PFSK-1 (cell line): ENCODE results near the gene NR6A1.

Experiments used
- FOXP2 ChIP-seq: optimal IDR thresholded peaks from 2 replicates; pipeline ENCODE3; 2011; ENCODE audit warnings: borderline replicate concordance, control low read depth, inconsistent platforms; ENCODE audit not compliant: insufficient read depth; ENCODE audit errors: extremely low read length, extremely low read depth
- POLR2AphosphoS5 ChIP-seq: IDR thresholded peaks from 2 replicates; pipeline ENCODE4 v1.6.1; 2012; ENCODE audit warnings: low read depth, mild to moderate bottlenecking, control low read depth, low read length, moderate library complexity
- SIN3A ChIP-seq: IDR thresholded peaks from 2 replicates; pipeline ENCODE4 v1.6.1; 2012; ENCODE audit warnings: mild to moderate bottlenecking, low read length, moderate library complexity, borderline replicate concordance; ENCODE audit not compliant: insufficient read depth
- TAF1 ChIP-seq: IDR thresholded peaks from 2 replicates; pipeline ENCODE4 v1.6.1; 2012; ENCODE audit warnings: low read length, control low read depth, borderline replicate concordance; ENCODE audit not compliant: insufficient read depth
- TF ChIP-seq, protein P1 (sequence below), 2 experiments: IDR thresholded peaks; 2 replicates each; pipeline versions ENCODE4 v1.6.1 to v1.8.0; 2011 to 2012; ENCODE audit warnings: low read depth in 2 of 2, low read length in 2 of 2, control low read depth in 1 of 2, inconsistent platforms in 1 of 2, mild to moderate bottlenecking in 1 of 2, moderate library complexity in 1 of 2; ENCODE audit not compliant: insufficient read depth in 1 of 2

Gene NR6A1

DNA sequence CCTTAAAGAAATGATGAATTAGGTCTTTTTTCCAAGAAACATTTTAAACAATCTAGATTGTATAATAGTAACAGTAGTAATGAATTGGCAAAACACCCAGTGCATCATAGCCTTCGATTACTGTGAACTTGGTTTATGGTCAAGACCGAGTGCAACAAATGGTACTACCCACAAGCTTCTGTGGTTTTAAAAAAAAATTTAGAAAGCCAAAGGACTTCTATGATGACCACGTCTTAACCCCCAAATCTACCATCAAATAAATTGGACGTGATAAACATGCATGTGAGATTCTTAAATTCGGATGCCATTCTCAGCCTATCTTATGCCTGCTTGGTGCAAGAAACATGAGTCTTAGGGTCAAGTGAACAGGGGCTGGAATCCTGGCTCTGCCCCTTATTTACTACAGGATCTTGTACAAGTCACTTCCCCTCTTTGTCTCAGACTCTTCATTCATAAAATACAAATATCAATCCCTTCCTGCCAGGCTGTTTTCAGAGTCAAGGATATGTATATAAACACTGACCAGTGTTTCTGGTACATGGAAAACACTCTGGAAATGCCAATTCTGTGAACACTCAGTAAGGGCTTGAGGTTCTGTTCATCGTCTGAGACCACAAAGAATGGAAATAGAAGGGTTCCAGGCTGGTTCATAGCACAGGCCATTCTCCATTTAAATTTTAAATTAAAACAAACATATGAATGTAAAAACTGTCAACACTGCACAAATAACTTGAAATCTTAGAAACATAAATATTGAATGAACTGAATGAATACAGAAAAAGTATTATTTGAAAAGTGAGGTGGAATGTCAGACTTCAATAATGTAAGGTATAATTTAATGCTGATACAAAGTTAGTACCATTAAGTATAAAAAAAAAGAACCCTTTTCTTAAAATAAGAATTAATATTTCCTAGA is 107.8 kb downstream of the NR6A1 start:
- peak; percentile 86; the same call in 1 of the 2 replicates for TF ChIP-seq SIN3A
- peak; percentile 38; the same call in 1 of the 2 replicates for TF ChIP-seq POLR2AphosphoS5
- TF ChIP-seq FOXP2, result no peak
- TF ChIP-seq, protein P1, sequence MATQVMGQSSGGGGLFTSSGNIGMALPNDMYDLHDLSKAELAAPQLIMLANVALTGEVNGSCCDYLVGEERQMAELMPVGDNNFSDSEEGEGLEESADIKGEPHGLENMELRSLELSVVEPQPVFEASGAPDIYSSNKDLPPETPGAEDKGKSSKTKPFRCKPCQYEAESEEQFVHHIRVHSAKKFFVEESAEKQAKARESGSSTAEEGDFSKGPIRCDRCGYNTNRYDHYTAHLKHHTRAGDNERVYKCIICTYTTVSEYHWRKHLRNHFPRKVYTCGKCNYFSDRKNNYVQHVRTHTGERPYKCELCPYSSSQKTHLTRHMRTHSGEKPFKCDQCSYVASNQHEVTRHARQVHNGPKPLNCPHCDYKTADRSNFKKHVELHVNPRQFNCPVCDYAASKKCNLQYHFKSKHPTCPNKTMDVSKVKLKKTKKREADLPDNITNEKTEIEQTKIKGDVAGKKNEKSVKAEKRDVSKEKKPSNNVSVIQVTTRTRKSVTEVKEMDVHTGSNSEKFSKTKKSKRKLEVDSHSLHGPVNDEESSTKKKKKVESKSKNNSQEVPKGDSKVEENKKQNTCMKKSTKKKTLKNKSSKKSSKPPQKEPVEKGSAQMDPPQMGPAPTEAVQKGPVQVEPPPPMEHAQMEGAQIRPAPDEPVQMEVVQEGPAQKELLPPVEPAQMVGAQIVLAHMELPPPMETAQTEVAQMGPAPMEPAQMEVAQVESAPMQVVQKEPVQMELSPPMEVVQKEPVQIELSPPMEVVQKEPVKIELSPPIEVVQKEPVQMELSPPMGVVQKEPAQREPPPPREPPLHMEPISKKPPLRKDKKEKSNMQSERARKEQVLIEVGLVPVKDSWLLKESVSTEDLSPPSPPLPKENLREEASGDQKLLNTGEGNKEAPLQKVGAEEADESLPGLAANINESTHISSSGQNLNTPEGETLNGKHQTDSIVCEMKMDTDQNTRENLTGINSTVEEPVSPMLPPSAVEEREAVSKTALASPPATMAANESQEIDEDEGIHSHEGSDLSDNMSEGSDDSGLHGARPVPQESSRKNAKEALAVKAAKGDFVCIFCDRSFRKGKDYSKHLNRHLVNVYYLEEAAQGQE (IDR thresholded peaks at IDR 0.05; ENCODE audit: insufficient read depth in 1 of 2, low read depth in 2 of 2, low read length in 2 of 2), result no peak
- TF ChIP-seq TAF1, result no peak

DNA sequence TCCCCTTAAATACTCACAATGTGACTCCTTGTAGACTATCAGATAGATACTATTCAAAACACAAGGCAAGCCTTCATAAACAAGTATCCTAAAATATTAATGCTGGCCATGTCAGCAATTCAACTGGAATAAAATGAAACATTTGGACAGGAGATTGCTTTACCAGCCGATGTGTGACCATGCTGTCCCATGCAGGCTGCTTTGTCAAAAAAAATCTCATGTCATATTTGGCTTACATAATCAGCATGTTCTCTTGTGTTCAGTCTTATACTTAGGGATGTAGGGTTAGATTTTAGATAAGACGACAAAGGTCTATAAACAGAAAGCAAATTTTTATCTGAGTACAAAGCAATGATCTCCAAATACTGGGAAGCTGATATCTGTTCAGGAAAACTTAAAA is 108.5 kb downstream of the NR6A1 start:
- TF ChIP-seq SIN3A, result no peak

DNA sequence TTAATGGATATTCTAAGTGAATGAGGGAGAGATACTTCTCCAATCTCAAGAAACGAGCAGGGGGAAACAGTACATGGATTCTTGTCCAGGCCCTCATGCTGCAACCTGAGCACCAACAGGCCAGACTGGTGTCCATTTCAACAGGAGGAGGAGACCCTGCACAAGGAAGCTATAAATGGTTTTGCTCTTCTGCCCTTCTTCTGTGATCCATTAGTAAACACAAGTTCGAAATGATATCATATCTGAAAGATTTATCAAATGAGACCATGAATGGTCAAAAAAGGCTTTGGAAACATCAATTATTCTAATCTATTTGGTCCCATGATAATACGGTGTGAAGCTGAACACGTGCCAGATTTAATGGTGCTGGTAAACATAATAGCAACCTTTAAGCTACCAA is 109.8 kb downstream of the NR6A1 start:
- TF ChIP-seq FOXP2 (no peak), SIN3A (no peak)

DNA sequence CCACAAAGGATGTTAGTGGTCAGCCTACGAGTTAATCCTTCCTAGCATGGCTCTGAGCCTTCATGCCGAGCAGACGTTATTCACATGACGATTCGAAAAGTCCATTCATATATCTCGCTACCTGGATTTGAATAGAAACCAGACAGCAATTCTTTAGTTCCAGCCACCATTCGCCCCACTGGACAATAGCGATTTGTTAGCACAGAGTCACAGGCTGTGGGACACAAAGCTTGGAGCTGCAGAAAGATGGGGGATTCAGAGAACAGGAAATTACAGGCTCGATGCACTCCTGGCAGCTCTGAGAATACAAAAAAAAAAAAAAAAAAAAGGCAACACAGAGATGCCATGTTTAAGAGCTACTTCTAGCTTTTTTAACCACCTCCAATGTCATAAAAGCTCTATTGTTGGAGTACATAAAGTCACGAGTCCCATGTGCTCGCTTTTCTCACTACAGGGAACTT is 110.7 kb downstream of the NR6A1 start:
- TF ChIP-seq, protein P1 (IDR thresholded peaks at IDR 0.05; ENCODE audit: insufficient read depth in 1 of 2, low read depth in 2 of 2, low read length in 2 of 2), result no peak
- TF ChIP-seq FOXP2 (no peak), POLR2AphosphoS5 (peak; percentile 68; the same call in 1 of the 2 replicates), TAF1 (0 out of 2 replicates have a peak, but pooled peaks have one; percentile 39), SIN3A (no peak)

DNA sequence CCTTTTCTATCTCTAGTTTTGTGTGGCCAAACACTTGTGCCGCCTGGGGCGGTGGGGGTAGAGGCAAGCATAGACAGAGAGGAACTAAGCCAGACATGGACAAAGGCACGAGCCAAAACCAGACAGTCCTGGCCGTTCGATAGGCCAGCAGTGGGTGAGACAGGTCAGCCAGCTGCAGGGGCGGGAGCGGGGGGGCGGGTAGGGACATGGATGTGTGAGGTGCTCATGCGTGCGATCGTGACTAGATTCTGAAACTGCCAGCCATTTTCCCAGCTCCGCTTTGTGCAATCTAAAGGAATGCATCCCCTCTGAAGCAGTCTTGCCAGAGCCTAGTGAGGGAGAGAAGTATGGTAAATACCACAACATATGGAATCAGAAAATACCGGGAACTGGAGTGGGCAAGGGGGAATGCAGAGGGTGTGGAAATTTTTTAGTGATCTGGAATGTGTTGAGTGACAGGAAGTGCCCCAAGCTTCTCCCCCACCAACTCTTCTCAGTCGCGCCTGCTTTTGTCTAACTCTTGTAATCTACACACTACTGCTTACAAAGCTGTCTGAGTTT is 111.9 kb downstream of the NR6A1 start:
- TF ChIP-seq FOXP2 (peak; percentile 65), TAF1 (peak; percentile 62; the same call in 1 of the 2 replicates), SIN3A (peak; percentile 93; the same call in 1 of the 2 replicates), POLR2AphosphoS5 (peak; percentile 92)
- TF ChIP-seq, protein P1 (IDR thresholded peaks at IDR 0.05; ENCODE audit: insufficient read depth in 1 of 2, low read depth in 2 of 2, low read length in 2 of 2), result no peak

DNA sequence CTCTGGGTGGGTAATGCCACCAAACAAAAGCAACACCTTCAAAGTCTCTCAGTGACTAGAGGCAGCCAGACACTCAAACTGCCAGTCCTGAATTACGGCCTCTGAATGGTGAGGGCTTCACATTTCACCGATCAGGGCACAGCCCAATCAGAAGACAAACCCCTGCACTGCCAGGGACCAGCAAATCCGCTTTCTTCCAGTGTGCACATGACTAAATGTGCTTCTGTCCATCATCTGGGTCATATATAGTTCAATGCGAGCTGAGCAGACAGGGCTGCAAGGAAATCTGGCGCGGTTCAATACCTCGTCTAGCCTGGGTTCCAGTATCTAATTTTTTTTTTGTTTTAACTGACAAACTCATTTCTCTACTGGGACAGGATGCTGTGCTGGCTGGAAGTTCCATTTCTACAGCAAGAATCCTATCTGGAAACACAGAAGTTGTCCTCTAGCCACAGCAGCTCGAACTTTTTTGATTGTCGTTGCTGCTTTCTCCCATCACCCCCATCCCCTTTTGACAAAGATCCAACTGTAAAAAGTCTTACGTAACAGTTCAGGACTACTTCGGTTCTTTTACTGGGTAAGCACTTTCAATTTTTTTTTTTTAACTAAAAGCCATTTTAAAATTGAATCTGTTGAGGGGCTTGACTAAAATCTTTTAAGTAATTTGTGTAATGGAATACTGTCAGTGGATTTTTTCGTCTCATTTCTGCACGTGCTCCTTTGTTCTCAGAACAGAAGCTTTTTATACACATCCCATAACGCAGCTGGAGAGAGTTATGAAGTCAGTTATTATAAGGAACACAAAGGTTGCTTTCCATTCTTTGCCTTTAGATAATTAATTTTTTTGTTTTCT is 112.7 kb downstream of the NR6A1 start:
- TF ChIP-seq POLR2AphosphoS5, result peak; percentile 100
- peak; percentile 99 for TF ChIP-seq TAF1
- TF ChIP-seq FOXP2, result no peak
- TF ChIP-seq, protein P1 (IDR thresholded peaks at IDR 0.05; ENCODE audit: insufficient read depth in 1 of 2, low read depth in 2 of 2, low read length in 2 of 2), result peak in 1 of 2 experiments; percentile 66; a peak in 2 of 4 replicates
- TF ChIP-seq SIN3A, result peak; percentile 61; the same call in 1 of the 2 replicates
